T-helper 1 cell (primary cell): ENCODE measurements around the gene NR6A1.
A peak's percentile ranks its signal among the peaks of the same experiment; 100 is the strongest.
"Not testable (repeated sequence)": the region's sequence is repeated elsewhere in the genome, so short reads cannot be mapped to it uniquely, and the experiment has no call there.

Source experiments
- DNase-seq, 5 donors: peaks; one replicate each; pipeline ENCODE4 v3.0.0-alpha.2; 2012 to 2020

NR6A1 gene

DNA sequence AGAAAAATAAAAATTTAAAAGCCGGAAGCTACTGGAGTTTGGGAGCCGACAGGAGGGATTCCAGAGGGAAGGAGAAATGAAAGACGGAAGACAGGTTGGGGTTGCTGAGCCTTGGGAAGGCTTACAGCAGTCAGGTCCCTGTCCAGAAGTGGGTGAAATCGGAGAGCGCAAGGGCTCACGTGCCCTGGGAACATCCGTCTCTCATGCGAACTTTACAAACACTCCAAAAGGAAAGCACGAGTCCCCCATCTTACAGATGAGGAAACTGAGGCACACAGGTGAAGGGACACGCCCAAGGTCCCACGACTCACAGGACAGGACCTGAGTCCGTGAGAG is 5.5 kb upstream of the NR6A1 start:
- DNase-seq, result no peak

DNA sequence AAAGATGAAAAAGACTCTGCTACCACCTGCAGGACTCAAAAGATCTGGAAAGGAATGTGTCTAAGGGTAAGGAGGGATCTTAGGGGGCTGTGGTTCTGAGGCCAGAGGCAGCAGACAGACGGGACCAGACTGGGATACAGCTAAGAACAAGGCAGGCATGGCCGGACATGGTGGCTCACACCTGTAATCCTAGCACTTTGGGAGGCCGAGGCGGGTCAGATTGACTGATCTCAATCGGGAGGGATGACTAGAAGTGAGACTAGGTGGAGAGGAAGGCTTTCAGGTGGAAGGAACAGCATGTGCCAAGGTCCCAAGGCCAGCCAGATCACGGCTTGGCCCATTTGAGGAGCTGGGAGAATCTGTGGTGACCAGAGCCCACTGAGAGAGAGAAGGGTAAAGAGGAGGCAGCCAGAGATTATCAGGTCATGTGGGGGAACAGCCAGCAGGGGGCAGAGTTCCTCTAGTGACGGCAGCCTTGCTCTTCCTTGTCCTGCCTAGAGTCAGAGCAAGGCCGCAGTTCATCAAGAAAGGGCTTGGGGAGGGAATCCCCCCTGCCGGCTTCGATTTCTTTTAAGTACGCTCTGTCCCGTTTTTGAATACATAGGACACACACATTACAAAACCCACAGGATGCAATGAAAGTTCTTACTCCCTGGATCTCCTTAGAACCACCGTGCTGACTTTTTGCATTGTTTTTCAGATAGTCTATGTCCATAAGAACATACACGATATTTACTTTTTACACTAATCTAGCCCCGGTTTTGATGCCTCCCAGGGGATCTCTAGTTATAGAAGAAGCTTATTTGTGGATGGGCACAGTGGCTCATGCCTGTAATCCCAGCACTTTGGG is 3.2 kb upstream of the NR6A1 start:
- DNase-seq, result peak; percentile 54 to 81 (median 74)

GRCh38 chr9:124773473-124774128 is 2.5 kb upstream of the NR6A1 start:
- no peak for DNase-seq

GRCh38 chr9:124772877-124773276 is 1.8 kb upstream of the NR6A1 start:
- not testable (repeated sequence) for DNase-seq

- DNase-seq, result peak in 2 of 5 donors; percentile 22 to 25
Measured at GRCh38 chr9:124771867-124772679, 962 bp upstream of the NR6A1 start.

DNA sequence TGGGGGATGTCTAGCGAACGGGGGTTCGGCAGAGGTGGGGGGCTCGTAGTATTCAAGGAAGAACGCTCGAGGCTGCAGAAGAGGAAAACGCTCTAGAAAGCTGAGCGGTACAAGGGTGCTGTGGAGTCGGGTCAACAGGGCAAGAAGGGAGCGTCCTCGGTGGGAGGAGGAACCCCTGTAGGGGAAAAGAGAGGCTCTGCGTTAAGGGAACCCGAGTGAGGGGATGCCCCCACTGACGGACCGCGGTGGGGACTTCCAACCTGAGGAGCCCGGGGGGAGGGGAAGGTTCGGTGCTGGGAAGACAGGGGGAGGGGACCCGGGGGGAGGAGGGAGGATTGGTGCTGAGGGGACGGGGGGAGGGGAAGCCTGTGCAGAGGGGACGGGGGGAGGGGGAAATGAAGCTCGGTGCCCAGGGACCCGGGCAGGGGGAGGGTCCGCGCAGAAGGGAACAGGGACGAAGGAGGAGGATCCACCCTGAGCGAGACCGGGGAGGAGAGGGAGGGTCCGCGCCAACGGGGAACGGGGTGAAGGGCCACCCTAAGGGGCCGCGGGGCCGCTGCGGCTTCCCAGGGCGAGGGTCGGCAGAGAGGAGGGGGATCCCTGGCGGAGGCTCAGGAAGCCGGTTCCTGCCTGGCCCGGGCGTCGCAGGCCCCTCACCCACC is 621 bp downstream of the NR6A1 start:
- DNase-seq, result peak in 1 of 5 donors; percentile 15

DNA sequence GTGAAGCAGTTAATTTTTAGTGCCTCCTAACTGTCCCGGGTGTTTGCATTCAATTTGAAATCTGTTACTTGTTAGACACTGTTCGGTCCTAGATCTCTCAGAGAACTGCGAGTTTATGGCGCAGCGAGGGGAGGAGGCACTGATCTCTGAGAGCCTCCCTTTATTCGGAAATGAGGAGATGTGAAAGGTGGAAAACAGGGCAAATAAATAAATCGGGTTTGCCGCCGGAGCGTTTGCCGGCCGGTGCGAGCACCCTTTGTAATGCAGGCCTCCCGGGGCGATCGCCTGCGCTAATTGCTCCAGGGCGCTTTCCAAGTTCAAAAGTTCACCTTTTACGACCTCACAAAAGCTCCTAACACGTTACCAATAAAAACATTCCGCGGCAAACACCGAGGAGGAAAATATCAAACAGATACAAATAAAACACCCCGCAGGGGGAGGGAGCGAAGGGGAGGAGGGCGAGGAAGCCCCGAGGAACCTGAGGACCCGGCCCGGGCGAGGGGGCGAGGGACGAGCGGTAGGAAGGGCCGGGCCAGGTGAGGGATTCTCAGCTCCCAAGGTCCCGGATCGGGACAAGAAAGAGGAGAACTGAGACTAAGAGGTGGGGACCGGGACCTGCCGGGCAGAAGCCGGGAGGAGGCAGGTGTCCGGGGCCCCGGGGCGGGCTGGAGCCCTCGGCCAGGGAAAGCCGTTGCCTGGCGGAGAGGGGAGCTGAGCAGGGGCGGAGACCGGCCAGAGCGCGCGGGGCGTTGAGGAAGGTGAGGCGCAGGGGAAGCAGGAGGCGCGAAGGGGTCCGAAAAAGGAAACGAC is 1.4 kb downstream of the NR6A1 start:
- no peak for DNase-seq

GRCh38 chr9:124768750-124769548 is 2.2 kb downstream of the NR6A1 start:
- DNase-seq, result no peak

- no peak for DNase-seq
Measured at GRCh38 chr9:124768334-124768733, 2.8 kb downstream of the NR6A1 start.

GRCh38 chr9:124767821-124768220 is 3.3 kb downstream of the NR6A1 start:
- no peak for DNase-seq

- DNase-seq, result no peak
Measured at GRCh38 chr9:124766815-124767554, 4.1 kb downstream of the NR6A1 start.

GRCh38 chr9:124766326-124766725 is 4.8 kb downstream of the NR6A1 start:
- DNase-seq, result no peak

DNA sequence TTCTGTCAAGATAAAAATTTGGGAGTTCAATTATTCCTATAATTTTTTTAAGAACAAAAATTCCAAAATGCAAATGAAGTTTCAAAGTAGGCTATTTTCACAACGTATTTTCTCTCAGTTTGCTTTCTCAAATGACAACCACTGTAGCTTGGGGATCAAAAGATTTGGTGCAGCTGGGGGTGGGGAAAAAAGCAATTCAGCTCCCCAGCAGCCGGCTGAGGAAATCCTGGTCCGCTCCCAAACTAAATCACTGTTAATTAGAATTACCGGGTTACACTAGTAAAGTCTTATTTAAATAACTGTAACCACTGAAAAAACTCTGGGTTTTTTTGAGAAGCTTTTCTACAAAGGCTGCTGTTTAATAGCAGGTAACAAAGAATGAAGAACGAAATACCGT is 5.7 kb downstream of the NR6A1 start:
- DNase-seq, result no peak

DNA sequence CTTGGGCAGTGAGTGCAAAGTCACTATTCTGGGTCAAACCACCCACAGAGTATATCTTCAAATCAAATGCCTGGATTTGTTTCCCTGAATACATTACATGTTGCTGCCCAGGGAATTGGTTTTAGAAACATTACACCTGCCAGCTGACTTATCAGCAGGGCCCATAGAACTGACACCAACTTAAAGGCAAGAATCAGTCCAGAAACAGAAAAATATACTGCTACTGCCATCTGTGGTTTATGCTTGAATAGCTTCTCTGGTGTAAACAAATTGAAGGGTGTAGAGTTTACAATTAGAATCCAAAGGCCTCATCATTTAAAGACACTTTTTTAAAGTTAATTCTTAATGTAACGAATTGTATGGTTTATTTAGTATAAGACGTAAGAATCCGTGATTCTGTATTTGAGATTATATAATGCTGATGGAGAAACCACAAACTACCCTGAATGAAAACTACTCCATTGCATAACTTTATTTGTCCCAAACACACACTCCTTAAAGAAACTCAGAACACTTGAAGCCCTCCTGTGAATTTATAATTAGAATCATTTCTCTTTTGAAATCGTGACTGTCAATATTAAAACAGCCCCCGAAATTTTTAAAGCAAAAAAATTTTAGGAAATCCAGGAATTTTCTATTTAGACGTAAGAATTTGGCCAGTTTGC is 6.2 kb downstream of the NR6A1 start:
- no peak for DNase-seq

DNA sequence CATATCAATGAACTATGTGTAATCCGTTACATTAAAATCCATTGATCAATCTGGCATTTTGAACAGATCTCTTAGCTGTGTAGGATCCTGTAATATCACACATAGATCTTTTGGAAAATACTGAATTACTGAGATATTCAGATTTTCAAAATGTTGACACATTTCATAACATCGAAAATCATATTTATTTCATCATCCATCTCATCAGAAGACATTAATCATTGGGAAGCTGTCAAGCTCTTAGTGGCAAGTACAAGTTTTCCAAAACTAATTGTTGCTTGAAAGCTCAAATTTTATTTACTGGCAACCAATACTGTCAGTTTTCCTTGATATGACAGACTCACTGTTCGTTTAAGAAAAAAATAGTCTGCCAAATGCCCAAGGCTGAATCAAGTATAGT is 8.5 kb downstream of the NR6A1 start:
- no peak for DNase-seq

DNA sequence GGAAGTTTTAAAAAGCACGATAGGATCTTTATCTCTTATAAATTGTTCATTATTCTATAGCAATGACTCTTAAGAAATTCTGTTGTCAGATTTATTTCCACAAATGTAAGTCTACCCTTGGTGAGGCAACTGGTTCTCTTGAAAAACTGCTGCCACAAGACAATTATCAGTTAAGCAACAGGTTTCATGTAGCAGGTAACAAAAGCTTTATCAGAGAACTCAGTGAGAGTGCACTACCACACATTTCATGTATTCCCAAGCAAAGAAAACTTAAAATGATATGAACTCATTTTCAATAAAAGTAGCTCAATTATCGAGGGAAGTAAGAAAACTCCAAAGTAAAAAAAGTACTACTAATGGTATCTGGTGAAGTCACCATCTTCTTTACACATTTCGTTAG is 9.4 kb downstream of the NR6A1 start:
- no peak for DNase-seq

GRCh38 chr9:124761196-124761595 is 9.9 kb downstream of the NR6A1 start:
- no peak for DNase-seq

DNA sequence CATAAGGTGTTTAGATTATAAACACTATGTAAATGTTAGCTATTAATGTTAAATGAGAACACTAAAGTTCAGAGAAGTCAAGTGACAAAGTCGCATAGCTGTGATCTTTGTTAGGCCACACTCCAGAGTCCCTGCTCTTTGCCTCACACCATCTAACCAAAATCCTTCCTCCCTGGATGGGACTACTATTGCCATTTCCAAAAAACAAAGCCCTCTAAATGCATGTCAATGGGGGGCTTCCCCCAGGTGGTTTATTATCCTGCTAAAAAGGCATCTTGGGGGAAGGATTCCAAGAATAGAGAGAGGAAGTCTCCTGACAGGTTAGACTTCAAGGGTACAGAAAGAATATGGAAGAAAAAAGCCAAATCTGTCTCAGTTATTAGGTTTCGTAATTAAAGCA is 10.4 kb downstream of the NR6A1 start:
- DNase-seq, result no peak

DNA sequence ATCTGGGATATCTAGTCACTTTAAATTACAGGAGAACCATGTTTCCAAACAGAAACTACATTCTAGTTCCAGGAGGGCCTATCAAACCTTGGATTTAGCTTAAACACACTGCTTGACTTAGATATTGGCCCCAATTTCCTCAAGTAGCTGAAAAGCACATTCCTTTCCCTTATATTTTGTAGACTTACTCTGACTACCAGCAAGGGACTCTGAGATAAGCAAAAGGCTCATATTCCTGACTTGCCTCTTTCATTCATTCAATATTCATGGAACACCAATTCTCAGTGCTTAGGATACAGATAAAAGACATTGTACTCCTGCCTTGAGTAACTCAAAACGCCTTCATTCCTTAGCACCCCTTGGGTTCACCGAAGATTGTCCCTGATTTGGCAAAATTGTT is 11.8 kb downstream of the NR6A1 start:
- no peak for DNase-seq

GRCh38 chr9:124758691-124759090 is 12.4 kb downstream of the NR6A1 start:
- DNase-seq, result no peak
